ENCODE data around the gene OLIG3.

OLIG3 gene

GRCh38 chr6:137465378-137466009, 28.7 kb downstream of the OLIG3 start:
- FAIRE-seq: no peak

DNA sequence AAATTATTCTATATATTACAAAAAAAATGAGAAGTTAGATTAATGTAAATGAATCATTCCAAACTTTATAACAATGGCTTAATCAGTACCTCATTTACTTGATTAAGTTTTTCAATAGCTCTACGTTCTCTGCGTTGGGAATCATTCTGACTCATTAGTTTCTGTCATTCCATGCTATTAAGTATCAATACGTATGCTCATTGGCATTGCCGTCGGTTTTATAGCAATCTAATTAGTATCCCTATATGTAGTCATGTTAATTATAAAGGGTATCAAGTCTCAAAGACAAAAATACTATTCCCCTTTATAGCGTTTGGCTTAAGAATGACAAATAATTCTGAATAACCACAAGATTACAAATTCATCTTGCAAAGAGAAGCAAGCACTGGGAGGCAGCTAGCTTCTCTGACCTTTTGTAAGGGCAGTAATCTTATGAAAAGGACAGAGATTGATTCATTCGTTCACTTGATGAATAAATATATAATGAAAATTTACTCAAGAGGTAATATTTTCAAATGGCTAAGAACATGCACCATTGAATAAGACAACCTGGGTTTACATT, 41.8 kb downstream of the OLIG3 start:
- FAIRE-seq: no peak

- no peak for FAIRE-seq
Measured at GRCh38 chr6:137443901-137444300, 50.3 kb downstream of the OLIG3 start.

Measured in TTC549 (cell line).